GM06990 (cell line): ENCODE results near the gene DMAC2.

Source experiments
- DNase-seq: peaks from one replicate; pipeline ENCODE4 v3.0.0-alpha.2; 2011; ENCODE audit not compliant: insufficient read length; ENCODE audit errors: extremely low read depth
- H3K27me3 ChIP-seq: replicated peaks from 2 replicates; pipeline ENCODE4 v1.6.0; 2011; ENCODE audit warnings: low read length; ENCODE audit not compliant: control insufficient read depth, insufficient read depth
- H3K36me3 ChIP-seq: 2 replicates; pipeline ENCODE4 v1.5.1; 2011; ENCODE audit warnings: low read length; ENCODE audit not compliant: control insufficient read depth, insufficient read depth
- H3K4me3 ChIP-seq: replicated peaks from 2 replicates; pipeline ENCODE4 v1.5.1; 2011; ENCODE audit warnings: low read depth, mild to moderate bottlenecking, control low read depth, low read length
- CTCF ChIP-seq: IDR thresholded peaks from 2 replicates; pipeline ENCODE4 v1.5.1; 2011; ENCODE audit warnings: low read length, control low read depth, mild to moderate bottlenecking, inconsistent platforms; ENCODE audit not compliant: insufficient read depth, poor library complexity, severe bottlenecking

The DMAC2 gene

GRCh38 chr19:41425174-41426115 lies 14.3 kb downstream of the DMAC2 start:
- Histone ChIP-seq H3K36me3 (peaks cover 25% of the 10 kb centered on the region), H3K4me3 (no peak overlapping the region), H3K27me3 (no peaks in the 10 kb centered on the region)
- no peak for TF ChIP-seq CTCF
- no peak for DNase-seq

- TF ChIP-seq CTCF, result no peak
- Histone ChIP-seq H3K27me3 (no peaks in the 10 kb centered on the region), H3K4me3 (no peak overlapping the region), H3K36me3 (peaks cover 27% of the 10 kb centered on the region)
- no peak for DNase-seq
Observed at GRCh38 chr19:41424335-41425173, 15.2 kb downstream of the DMAC2 start.

DNA sequence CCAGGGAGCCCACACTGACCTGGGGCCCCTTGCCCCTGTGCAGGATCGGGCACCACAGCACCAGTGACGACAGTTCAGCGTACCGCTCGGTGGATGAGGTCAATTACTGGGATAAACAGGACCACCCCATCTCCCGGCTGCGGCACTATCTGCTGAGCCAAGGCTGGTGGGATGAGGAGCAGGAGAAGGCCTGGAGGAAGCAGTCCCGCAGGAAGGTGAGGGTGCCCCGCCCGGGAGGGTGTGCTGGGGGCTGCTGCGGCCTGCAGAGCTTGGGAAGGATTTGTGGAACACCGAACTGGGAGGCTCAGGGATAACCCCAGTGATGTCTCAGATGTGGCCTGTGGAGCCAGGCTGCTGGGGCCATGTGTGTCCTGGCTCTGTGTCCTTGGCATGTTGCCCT lies 16.8 kb downstream of the DMAC2 start:
- Histone ChIP-seq H3K4me3 (no peak overlapping the region), H3K27me3 (no peaks in the 10 kb centered on the region), H3K36me3 (peaks cover 32% of the 10 kb centered on the region)
- no peak for TF ChIP-seq CTCF
- no peak for DNase-seq

GRCh38 chr19:41422456-41422855 lies 17.3 kb downstream of the DMAC2 start:
- Histone ChIP-seq H3K27me3 (no peaks in the 10 kb centered on the region), H3K36me3 (peaks cover 32% of the 10 kb centered on the region), H3K4me3 (no peak overlapping the region)
- no peak for TF ChIP-seq CTCF
- DNase-seq, result no peak

- no peak for TF ChIP-seq CTCF
- Histone ChIP-seq H3K36me3 (peaks cover 32% of the 10 kb centered on the region), H3K27me3 (no peaks in the 10 kb centered on the region), H3K4me3 (no peak overlapping the region)
- DNase-seq, result no peak
Observed at GRCh38 chr19:41421973-41422372, 17.7 kb downstream of the DMAC2 start.
